ENCODE results near the gene DOCK3.

DNA sequence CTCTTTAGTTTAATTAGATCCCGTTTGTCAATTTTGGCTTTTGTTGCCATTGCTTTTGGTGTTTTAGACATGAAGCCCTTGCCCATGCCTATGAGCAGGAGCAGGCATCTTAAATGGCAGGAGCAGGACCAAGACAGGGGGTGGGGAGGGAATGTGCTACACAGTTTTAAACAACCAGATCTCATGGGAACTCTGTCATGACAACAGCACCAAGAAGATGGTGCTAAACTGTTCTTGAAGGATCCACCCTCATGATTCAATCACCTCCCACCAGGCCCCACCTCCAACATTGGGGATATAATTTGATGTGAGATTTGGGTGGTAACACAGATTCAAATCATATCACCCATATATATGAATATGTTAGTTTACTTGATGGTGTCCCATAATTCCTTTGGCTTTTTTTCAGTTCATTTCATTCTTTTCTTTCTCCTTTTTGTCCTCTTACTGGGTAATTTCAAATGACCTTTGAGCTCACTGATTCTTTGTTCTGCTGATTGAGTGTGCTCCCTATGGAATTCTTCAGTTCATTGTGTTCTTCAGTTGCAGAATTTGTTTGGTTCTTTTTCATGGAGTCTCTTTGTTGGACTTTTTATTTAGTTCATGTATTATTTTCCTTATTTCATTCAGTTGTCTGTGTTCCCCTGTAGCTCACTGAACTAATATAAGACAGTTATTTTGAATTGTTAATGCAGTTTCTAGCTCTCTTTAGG, 62.6 kb downstream of the DOCK3 start:
- TF ChIP-seq, protein P1, sequence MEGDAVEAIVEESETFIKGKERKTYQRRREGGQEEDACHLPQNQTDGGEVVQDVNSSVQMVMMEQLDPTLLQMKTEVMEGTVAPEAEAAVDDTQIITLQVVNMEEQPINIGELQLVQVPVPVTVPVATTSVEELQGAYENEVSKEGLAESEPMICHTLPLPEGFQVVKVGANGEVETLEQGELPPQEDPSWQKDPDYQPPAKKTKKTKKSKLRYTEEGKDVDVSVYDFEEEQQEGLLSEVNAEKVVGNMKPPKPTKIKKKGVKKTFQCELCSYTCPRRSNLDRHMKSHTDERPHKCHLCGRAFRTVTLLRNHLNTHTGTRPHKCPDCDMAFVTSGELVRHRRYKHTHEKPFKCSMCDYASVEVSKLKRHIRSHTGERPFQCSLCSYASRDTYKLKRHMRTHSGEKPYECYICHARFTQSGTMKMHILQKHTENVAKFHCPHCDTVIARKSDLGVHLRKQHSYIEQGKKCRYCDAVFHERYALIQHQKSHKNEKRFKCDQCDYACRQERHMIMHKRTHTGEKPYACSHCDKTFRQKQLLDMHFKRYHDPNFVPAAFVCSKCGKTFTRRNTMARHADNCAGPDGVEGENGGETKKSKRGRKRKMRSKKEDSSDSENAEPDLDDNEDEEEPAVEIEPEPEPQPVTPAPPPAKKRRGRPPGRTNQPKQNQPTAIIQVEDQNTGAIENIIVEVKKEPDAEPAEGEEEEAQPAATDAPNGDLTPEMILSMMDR (IDR thresholded peaks at IDR 0.05; ENCODE audit: low read depth, low read length): no peak
- TF ChIP-seq EZH2phosphoT487 (IDR thresholded peaks at IDR 0.05; ENCODE audit: low read depth): no peak
